Gastrocnemius medialis (tissue), 4 donors: ENCODE data around the gene AFAP1L2. TPM values are rescaled to one million over a fixed set of nuclear protein-coding genes. Genes with fewer than 3 reads are reported as not detected.

Source experiments
- ATAC-seq, 2 donors: fragments of 150-250 bp; one replicate each; pipeline ENCODE4 v1.9.1; 2016
- DNase-seq, 2 donors: peaks; one replicate each; pipeline ENCODE4 v3.0.0-alpha.2; 2019
- H3K27ac ChIP-seq, 4 donors: fragments of 200-600 bp; sonication (generic); 1 replicate in 1 of 4; 2 replicates in 3 of 4; pipeline ENCODE4 v1.5.1; 2016 to 2018; ENCODE audit warnings: mild to moderate bottlenecking in 2 of 4, moderate library complexity in 1 of 4
- H3K27me3 ChIP-seq, 3 donors: fragments of 200-600 bp; sonication (generic) in 2 of 3; 1 replicate in 1 of 3; 2 replicates in 2 of 3; pipeline versions ENCODE4 v1.5.1 to v1.6.0; 2016 to 2019; ENCODE audit warnings: mild to moderate bottlenecking in 1 of 3, moderate library complexity in 1 of 3
- H3K36me3 ChIP-seq, 2 donors: fragments of 200-600 bp; sonication (generic) in 1 of 2; one replicate each; pipeline ENCODE4 v1.5.1; 2017 to 2018
- H3K4me1 ChIP-seq, 2 donors: fragments of 200-600 bp; sonication (generic) in 1 of 2; one replicate each; pipeline ENCODE4 v1.5.1; 2016 to 2017; ENCODE audit warnings: mild to moderate bottlenecking in 2 of 2
- H3K4me3 ChIP-seq, 4 donors: fragments of 200-600 bp; sonication (generic) in 3 of 4; 1 replicate in 1 of 4; 2 replicates in 3 of 4; pipeline ENCODE4 v1.5.1; 2016 to 2019; ENCODE audit warnings: mild to moderate bottlenecking in 2 of 4
- H3K9me3 ChIP-seq, 3 donors: fragments of 200-600 bp; sonication (generic) in 2 of 3; 1 replicate in 1 of 3; 2 replicates in 2 of 3; pipeline ENCODE4 v1.5.1; 2016 to 2019
- CTCF ChIP-seq, 5 experiments: fragments of 450-650 bp in 3 of 5; fragments of 200-600 bp in 2 of 5; sonication (generic) in 2 of 5; IDR thresholded peaks in 4 of 5; conservative IDR thresholded peaks in 1 of 5; 1 replicate in 4 of 5; 2 replicates in 1 of 5; pipeline ENCODE4 v1.5.1; 2016 to 2019; ENCODE audit warnings: antibody characterized with exemption in 5 of 5, mild to moderate bottlenecking in 3 of 5, moderate library complexity in 3 of 5
- POLR2A ChIP-seq, 2 donors: fragments of 450-650 bp; IDR thresholded peaks; one replicate each; pipeline ENCODE4 v1.6.1; 2017; ENCODE audit warnings: antibody characterized with exemption in 2 of 2, mild to moderate bottlenecking in 2 of 2, moderate library complexity in 2 of 2
- in situ Hi-C, 4 donors: fragments of 200-750 bp; cut with MboI; loops; one replicate each; pipeline versions ENCODE4 v1.15.0 to v1.8.0; 2017; ENCODE audit warnings: low sequenced_read_pairs in 4 of 4
- intact Hi-C: fragments of 100-400 bp; cut with DNase I; formaldehyde crosslinking; loops from one replicate; pipeline ENCODE4 v1.15.1; 2023; ENCODE audit warnings: low total_unique reads
- total RNA-seq, 4 donors: library from RNA; depleted of rRNA; stranded (reverse); fragments of >200 nt; gene quantifications; one replicate each; pipeline versions ENCODE4 v1.1.0 to v1.2.3, GENCODE V29; 2016

Gene AFAP1L2
- total RNA-seq, 4 donors from 2014 or later = 1.3 to 3.5 (median 2.1) TPM

GRCh38 chr10:114418109-114418508 is 13.8 kb upstream of the AFAP1L2 start:
- Histone ChIP-seq H3K4me1 (peaks cover 0 to 5% of the 10 kb centered on the region in 2 donors), H3K27me3 (no peaks in the 10 kb centered on the region), H3K36me3 (no peaks in the 10 kb centered on the region), H3K4me3 (no peak overlapping the region), H3K9me3 (no peaks in the 10 kb centered on the region), H3K27ac (no peak overlapping the region)
- TF ChIP-seq POLR2A (IDR thresholded peaks at IDR 0.05) (no peak), CTCF (IDR thresholded peaks at IDR 0.05 in 4 of 5, conservative IDR thresholded peaks at IDR 0.05 in 1 of 5) (no peak)
- intact Hi-C loops (no loop called here), in situ Hi-C loops (no loop called here)
- ATAC-seq (no peak), DNase-seq (no peak)

- ATAC-seq = peak in 1 of 2 donors; percentile 49
- no peak overlapping the region for H3K4me3 ChIP-seq
- no peak for TF ChIP-seq POLR2A (IDR thresholded peaks at IDR 0.05)
- no peak for TF ChIP-seq CTCF (IDR thresholded peaks at IDR 0.05 in 4 of 5, conservative IDR thresholded peaks at IDR 0.05 in 1 of 5)
- H3K36me3 ChIP-seq = no peaks in the 10 kb centered on the region
- no peaks in the 10 kb centered on the region for H3K27me3 ChIP-seq
- H3K4me1 ChIP-seq = peaks cover 0 to 7% of the 10 kb centered on the region in 2 donors
- in situ Hi-C loops (no loop called here), intact Hi-C loops (no loop called here)
- no peaks in the 10 kb centered on the region for H3K9me3 ChIP-seq
- no peak for DNase-seq
- peak overlapping the region in 1 of 4 donors; percentile 41 for H3K27ac ChIP-seq
These were observed 8.8 kb upstream of the AFAP1L2 start for GRCh38 chr10:114412907-114413797.

- intact Hi-C loops (loop anchor here (10.0 kb wide), 1 partner anchor 104 kb away; no protein-coding TSS in a partner anchor), in situ Hi-C loops (no loop called here)
- no peaks in the 10 kb centered on the region for H3K36me3 ChIP-seq
- H3K9me3 ChIP-seq = no peaks in the 10 kb centered on the region
- no peak for ATAC-seq
- no peak for TF ChIP-seq CTCF (IDR thresholded peaks at IDR 0.05 in 4 of 5, conservative IDR thresholded peaks at IDR 0.05 in 1 of 5)
- no peak for TF ChIP-seq POLR2A (IDR thresholded peaks at IDR 0.05)
- no peak for DNase-seq
- no peak overlapping the region for H3K27ac ChIP-seq
- H3K27me3 ChIP-seq = peaks cover 1 to 9% (median 6%) of the 10 kb centered on the region in 3 donors
- no peak overlapping the region for H3K4me3 ChIP-seq
- H3K4me1 ChIP-seq = peaks cover 3 to 7% of the 10 kb centered on the region in 2 donors
These were observed 4.7 kb upstream of the AFAP1L2 start for GRCh38 chr10:114408968-114409444.

- DNase-seq (no peak), ATAC-seq (no peak)
- Histone ChIP-seq H3K27ac (no peak overlapping the region), H3K36me3 (no peaks in the 10 kb centered on the region), H3K4me3 (no peak overlapping the region), H3K27me3 (peaks cover 8 to 16% (median 13%) of the 10 kb centered on the region in 3 donors), H3K4me1 (peaks cover 8 to 9% of the 10 kb centered on the region in 2 donors), H3K9me3 (no peaks in the 10 kb centered on the region)
- intact Hi-C loops (loop anchor here (10.0 kb wide), 1 partner anchor 104 kb away; no protein-coding TSS in a partner anchor), in situ Hi-C loops (no loop called here)
- no peak for TF ChIP-seq CTCF (IDR thresholded peaks at IDR 0.05 in 4 of 5, conservative IDR thresholded peaks at IDR 0.05 in 1 of 5)
- no peak for TF ChIP-seq POLR2A (IDR thresholded peaks at IDR 0.05)
These were observed 4.0 kb upstream of the AFAP1L2 start for GRCh38 chr10:114408112-114408967.
